GM21390 (cell line): ENCODE measurements around the gene PDZD2.
"Not testable (repeated sequence)": the region's sequence is repeated elsewhere in the genome, so short reads cannot be mapped to it uniquely, and the experiment has no call there.

Experiments
- ATAC-seq: cut with Tn5 transposase; IDR thresholded peaks from one replicate; pipeline ENCODE4 v1.9.1; 2021; ENCODE audit not compliant: unreplicated experiment

PDZD2 gene

DNA sequence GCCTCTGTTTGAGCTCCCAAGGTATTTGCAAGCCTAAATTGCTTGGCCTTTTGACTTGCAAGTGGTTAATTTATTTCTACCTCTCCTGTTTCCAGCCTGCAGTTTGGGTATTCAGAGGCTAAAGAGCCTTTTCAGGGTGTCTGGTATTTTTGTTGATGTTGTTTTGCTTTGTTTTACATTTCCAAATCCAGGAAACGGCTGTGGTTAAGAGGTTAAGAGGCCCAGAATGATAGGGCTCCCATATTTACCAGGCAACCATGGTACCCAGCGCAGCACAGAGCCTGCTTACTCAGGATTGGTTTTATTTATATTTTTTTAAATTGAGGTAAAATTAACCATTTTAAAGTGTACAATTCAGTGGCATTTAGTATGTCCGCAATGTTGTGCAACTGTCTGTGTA, 92.1 kb downstream of the PDZD2 start:
- ATAC-seq = no peak

GRCh38 chr5:31731710-31732301, 92.9 kb downstream of the PDZD2 start:
- no peak for ATAC-seq

DNA sequence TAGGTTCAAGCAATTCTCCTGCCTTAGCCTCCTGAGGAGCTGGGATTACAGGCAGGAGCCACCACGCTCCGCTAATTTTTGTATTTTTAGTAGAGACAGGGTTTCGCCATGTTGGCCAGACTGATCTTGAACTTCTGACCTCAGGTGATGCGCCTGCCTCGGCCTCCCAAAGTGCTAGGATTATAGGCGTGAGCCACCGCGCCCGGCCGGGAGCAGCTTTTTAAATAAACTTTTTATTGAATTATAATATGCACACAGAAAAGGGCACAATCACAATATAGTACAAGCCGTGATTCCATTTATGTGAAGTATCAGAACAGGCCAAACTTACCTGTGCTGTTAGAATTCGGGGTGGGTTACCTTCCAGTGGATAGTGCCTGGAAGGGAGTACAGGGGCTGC, 93.9 kb downstream of the PDZD2 start:
- ATAC-seq = not testable (repeated sequence)

DNA sequence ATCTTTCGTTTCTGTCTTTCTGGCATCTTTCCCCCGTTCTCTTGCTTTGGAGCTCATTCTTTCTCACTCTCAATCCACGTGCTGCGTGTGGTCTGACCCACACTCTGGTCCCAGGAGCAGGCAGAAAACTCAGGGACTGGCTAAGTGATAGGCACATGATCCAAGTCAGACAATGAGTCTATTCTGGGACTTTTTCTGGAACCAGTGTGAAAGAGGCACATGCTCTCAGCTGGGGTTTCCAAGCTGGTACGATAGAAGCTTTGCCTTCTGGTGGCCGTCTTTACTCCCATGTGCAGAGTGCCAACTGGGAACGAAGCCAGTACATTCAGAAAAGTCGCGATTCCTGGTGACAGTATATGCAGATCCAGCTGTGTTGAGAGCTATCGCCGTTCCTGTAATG, 94.4 kb downstream of the PDZD2 start:
- ATAC-seq = no peak

- ATAC-seq = no peak
Measured at GRCh38 chr5:31736127-31736526, 97.2 kb downstream of the PDZD2 start.

GRCh38 chr5:31738199-31738598, 99.3 kb downstream of the PDZD2 start:
- ATAC-seq = no peak

GRCh38 chr5:31741496-31741895, 102.6 kb downstream of the PDZD2 start:
- no peak for ATAC-seq

GRCh38 chr5:31743678-31744077, 104.7 kb downstream of the PDZD2 start:
- no peak for ATAC-seq

- ATAC-seq = no peak
Measured at GRCh38 chr5:31748458-31749172, 109.7 kb downstream of the PDZD2 start.

DNA sequence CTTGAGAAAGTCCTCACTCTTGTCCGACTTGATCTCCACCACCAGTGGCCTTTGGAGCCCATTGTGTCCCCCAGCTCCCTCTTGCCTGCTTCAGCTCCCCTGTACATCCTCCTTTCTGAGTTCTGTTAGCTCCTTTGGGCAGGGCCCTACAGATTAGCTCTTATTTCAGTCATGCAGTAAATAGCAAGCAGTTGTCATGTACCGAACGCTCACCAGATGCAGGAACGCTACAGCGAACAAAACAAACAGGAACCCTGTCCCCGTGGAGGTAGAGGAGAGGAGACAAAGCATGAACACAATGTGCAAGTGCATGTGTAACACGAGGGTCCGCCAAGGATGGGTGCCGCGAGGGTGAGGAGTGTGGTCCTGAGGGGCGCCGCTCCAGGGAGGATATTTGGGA, 111.3 kb downstream of the PDZD2 start:
- ATAC-seq = no peak

DNA sequence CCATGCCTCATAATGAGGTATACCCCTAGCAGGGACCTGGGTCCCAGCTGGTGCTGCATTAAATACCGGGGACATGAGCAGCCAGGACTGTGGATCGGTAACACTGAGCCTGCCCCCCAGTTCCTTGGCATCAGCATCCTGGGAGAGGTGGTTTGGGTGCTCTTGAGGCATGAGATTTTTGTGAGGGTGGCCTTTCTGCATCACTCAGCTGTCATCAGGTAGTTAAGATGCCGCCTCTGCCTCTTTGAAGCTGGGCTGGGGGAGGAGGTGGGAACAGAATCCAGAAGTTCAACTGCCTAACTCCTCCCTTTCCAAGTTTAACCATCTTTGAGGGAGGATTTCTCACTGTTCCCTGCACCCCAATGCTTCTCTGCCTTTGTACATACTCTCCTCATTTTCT, 112.7 kb downstream of the PDZD2 start:
- no peak for ATAC-seq

DNA sequence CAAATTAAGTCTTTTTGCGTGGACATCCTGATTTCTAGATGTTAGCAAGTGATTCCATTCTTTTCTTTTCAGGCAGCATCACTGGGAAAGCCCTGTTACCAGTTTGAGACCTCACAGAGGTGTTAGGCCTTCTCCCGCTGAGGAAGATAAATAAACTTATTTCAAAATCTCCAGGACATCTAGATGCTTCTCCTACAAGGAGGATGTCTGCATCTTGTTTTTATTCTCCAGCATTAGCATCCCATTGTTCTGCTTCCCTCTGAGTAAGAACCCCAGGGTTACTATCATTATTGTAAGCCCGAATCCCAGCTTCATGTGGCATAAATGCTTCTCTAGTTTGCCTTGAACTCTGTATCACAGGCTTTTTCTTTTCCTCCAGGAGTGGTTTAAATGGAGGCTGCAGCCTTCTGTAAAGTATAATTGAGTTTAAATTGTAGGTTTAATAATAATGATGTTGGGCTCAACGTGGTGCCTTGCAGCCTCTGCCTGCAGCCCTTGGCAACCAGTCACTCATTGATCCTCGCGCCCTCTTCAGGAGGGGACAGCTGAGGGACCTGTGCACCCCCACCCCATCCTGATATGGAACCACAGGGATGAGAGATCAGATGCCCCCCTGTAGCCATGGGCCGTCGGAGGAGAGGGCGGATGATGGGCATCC, 114.9 kb downstream of the PDZD2 start:
- ATAC-seq = no peak

DNA sequence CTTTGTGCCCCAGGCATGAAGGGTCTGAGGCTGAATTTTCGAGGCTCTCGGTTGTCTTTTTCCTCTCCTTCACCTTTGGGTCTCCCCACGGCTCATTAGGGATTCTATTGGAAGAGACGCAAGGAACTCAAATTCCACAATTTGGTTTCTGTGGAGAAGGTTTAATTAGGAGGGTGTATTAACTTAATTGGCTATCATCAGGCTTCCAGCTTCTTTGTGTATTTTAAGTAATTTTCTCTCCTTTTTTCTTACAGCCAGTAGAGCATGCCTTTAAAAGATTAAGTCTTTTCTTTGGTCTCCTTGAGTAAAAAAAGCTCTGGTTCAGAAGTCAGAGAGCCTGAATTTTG, 115.4 kb downstream of the PDZD2 start:
- ATAC-seq = no peak

DNA sequence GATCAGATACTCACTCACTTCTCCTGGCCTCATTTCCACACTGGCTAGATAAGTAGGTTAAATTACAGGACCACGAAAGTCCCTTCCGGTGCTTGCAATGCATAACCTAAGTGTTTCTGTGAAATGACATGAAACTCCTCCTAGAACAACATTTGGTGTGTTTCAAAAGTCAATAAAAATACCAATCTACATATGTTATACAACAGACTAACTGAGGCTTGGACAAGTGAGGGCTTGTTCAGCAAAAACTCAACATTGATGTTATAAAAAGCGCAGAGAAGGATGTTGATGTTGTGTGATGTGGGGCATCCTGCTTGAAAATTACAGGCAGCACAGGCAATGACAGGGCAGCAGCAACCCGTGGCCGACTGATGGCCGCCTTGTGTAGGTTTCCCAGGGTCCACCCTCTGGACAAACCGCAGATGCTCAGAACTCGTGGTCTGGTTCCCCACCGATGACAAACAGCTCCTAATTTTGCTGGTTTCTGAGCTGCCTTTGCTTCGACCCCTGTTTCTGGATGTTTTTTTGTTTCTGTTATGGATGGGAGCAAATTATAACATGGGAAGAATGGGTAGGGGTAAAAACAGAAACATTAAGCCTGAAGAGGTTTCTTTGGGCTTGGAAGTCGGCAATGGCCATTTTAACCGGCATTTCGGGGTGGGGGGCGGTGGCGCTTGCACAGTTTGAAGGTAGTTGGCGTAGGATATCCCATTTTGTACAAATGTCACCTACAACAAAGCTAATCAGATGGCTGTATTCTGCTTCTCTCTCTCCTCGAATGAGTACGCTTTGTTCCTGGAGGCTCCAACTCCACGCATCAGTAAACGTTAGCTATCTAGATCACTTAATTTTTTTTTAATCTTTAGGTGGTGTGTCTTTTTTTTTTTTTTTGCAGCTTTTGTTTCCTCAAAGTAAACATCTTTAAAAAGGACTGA, 116.1 kb downstream of the PDZD2 start:
- no peak for ATAC-seq

- ATAC-seq = no peak
Measured at GRCh38 chr5:31755676-31756230, 116.8 kb downstream of the PDZD2 start.

- no peak for ATAC-seq
Measured at GRCh38 chr5:31757806-31758205, 118.9 kb downstream of the PDZD2 start.

DNA sequence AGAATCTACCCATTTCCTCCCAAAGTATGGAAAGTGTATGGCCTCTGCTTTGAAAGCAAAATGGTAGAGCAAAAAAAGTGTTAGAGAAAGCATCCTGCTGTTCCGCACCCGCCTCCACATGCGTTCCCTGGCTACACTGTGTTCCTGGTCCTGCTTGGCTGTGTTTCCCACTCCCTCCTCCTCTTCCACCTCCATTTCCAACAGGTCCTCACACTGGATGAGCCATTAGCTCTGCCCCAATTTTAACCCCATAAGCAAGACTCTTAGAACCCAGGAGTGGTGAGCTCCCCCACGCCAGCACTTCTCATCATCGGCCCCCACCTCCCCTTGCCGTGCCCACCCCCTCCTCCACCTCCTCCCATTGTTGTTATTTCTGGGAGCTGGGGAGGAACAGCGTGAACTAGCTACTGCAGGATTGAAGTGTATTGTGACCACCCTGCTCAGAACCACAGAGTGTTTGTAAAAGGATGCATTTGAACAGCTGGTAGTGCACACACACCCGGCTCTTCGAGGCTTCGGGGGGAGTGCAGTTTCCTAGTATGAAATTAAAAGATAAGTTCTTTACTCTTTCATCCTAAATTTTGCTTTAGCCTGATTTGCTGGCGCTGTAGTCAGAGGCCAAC, 120.0 kb downstream of the PDZD2 start:
- ATAC-seq = no peak

GRCh38 chr5:31759925-31760324, 121.0 kb downstream of the PDZD2 start:
- no peak for ATAC-seq

DNA sequence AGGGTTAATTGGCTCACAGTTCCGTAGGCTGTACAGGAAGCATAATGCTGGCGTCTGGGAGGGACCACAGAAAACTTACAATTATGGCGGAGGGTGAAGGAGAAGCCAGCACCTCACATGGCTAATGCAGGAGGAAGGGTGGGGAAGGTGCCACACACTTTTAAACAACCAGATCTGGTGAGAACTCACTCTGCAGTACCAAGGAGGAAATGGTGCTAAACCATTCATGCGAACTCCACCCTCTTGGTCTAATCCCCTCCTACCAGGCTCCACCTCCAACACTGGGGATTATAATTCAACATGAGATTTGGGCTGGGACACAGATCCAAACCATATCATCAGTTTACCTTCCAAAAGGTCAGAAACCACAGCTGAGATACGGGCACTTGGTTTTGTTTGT, 122.9 kb downstream of the PDZD2 start:
- no peak for ATAC-seq

GRCh38 chr5:31763424-31763823, 124.5 kb downstream of the PDZD2 start:
- ATAC-seq = no peak

DNA sequence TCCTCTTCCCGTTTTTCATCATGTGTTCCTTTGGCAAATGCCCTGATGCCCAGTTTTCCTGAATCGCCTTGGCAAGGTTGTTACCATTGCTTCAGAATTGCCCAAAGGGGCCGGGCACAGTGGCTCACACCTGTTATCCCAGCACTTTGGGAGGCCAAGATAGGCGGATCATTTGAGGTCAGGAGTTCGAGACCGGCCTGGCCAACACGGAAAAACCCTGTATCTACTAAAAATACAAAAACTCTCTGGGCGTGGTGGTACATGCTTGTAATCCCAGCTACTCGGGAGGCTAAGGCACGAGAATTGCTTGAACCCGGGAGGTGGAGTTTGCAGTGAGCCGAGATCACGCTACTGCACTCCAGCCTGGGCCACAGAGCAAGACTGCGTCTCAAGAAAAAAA, 125.8 kb downstream of the PDZD2 start:
- not testable (repeated sequence) for ATAC-seq
